Sigmoid colon (tissue), 7 donors: ENCODE data around the gene WIPF3. TPM values are rescaled to one million over a fixed set of nuclear protein-coding genes. Genes with fewer than 3 reads are reported as not detected.

ENCODE experiments used
- DNase-seq: peaks from one replicate; pipeline ENCODE4 v3.0.0-alpha.2; 2019
- H3K27ac ChIP-seq, 4 donors: fragments of 200-600 bp; sonication (generic); one replicate each; pipeline ENCODE4 v1.5.1; 2016 to 2019; ENCODE audit warnings: mild to moderate bottlenecking in 1 of 4
- H3K27me3 ChIP-seq, 3 donors: fragments of 200-600 bp; sonication (generic); one replicate each; pipeline ENCODE4 v1.5.1; 2019; ENCODE audit warnings: mild to moderate bottlenecking in 1 of 3
- H3K36me3 ChIP-seq, 4 donors: fragments of 200-600 bp; sonication (generic); one replicate each; pipeline ENCODE4 v1.5.1; 2016 to 2019
- H3K4me1 ChIP-seq, 4 donors: fragments of 200-600 bp; sonication (generic); one replicate each; pipeline ENCODE4 v1.5.1; 2017 to 2019
- H3K4me3 ChIP-seq, 4 donors: fragments of 200-600 bp; sonication (generic); one replicate each; pipeline ENCODE4 v1.5.1; 2017 to 2019; ENCODE audit warnings: mild to moderate bottlenecking in 2 of 4, moderate library complexity in 1 of 4
- H3K9me3 ChIP-seq, 4 donors: fragments of 200-600 bp in 3 of 4; sonication (generic) in 3 of 4; one replicate each; pipeline versions ENCODE4 v1.5.1 to v1.6.1; 2013 to 2019
- CTCF ChIP-seq, 4 experiments: fragments of 450-650 bp in 3 of 4; fragments of 200-600 bp in 1 of 4; IDR thresholded peaks; one replicate each; pipeline ENCODE4 v1.5.1; 2016 to 2019; ENCODE audit warnings: antibody characterized with exemption in 4 of 4, mild to moderate bottlenecking in 3 of 4, moderate library complexity in 2 of 4
- EP300 ChIP-seq, 4 donors: sonication (generic); formaldehyde crosslinking; IDR thresholded peaks; one replicate each; pipeline ENCODE4 v1.6.1; 2017; ENCODE audit warnings: antibody characterized with exemption in 4 of 4
- POLR2A ChIP-seq, 2 donors: fragments of 450-650 bp; IDR thresholded peaks; one replicate each; pipeline ENCODE4 v1.6.1; 2016; ENCODE audit warnings: antibody characterized with exemption in 2 of 2, mild to moderate bottlenecking in 2 of 2, moderate library complexity in 2 of 2
- POLR2AphosphoS5 ChIP-seq, 4 donors: sonication (generic); formaldehyde crosslinking; IDR thresholded peaks; one replicate each; pipeline ENCODE4 v1.6.1; 2017; ENCODE audit warnings: antibody characterized with exemption in 4 of 4
- WGBS, 2 donors: extraction: QIAGEN DNeasy Blood & Tissue Kit; methylation state at CpG; one replicate each; pipeline ENCODE4 v1.1.7; 2013; 5-methylcytosine and 5-hydroxymethylcytosine counted together
- intact Hi-C: fragments of 100-400 bp; cut with DNase I; formaldehyde crosslinking; loops from one replicate; pipeline ENCODE4 v1.15.1; 2023
- polyA plus RNA-seq, 3 donors: library from polyadenylated mRNA; stranded (reverse); fragments of 200-250 nt; gene quantifications; one replicate each; pipeline ENCODE4 v1.2.3, GENCODE V29; 2013
- total RNA-seq, 4 donors: library from RNA; depleted of rRNA; stranded (reverse); fragments of >200 nt; gene quantifications; one replicate each; pipeline ENCODE4 v1.1.0, GENCODE V29; 2016
- donor health status: healthy with polysubstance abuse.
- donor health status: Bipolar disorder and iron deficiency.
- donor health status: healthy.

The WIPF3 gene
- total and polyA plus RNA-seq, 7 donors = 0.46 to 4.7 (median 0.71) TPM

GRCh38 chr7:29920491-29920890 is 114.2 kb downstream of the WIPF3 start:
- TF ChIP-seq EP300 (IDR thresholded peaks at IDR 0.05) (no peak), CTCF (IDR thresholded peaks at IDR 0.05) (no peak), POLR2AphosphoS5 (IDR thresholded peaks at IDR 0.05) (no peak), POLR2A (IDR thresholded peaks at IDR 0.05) (no peak)
- H3K36me3 ChIP-seq = peaks cover 0 to 27% (median 19%) of the 10 kb centered on the region in 4 donors
- no peak overlapping the region for H3K4me3 ChIP-seq
- peaks cover 0 to 11% (median 6%) of the 10 kb centered on the region in 4 donors for H3K4me1 ChIP-seq
- intact Hi-C loops = loop anchor here (2.0 to 5.0 kb wide), 3 partner anchors 43 to 283 kb away; no protein-coding TSS in a partner anchor
- DNase-seq = no peak
- H3K9me3 ChIP-seq = no peaks in the 10 kb centered on the region
- 84 to 87% methylated on average over 5 of the region's 5 CpGs for WGBS, 2 donors
- H3K27ac ChIP-seq = no peak overlapping the region
- H3K27me3 ChIP-seq = no peaks in the 10 kb centered on the region

- no peak for TF ChIP-seq EP300 (IDR thresholded peaks at IDR 0.05)
- TF ChIP-seq POLR2A (IDR thresholded peaks at IDR 0.05) = no peak
- peak in 1 of 4 donors; percentile 16 for TF ChIP-seq POLR2AphosphoS5 (IDR thresholded peaks at IDR 0.05)
- TF ChIP-seq CTCF (IDR thresholded peaks at IDR 0.05) = peak; percentile 61 to 92 (median 82)
- DNase-seq = no peak
- Histone ChIP-seq H3K9me3 (no peaks in the 10 kb centered on the region), H3K27me3 (no peaks in the 10 kb centered on the region), H3K4me3 (no peak overlapping the region), H3K4me1 (peaks cover 0 to under 1% (median 0%) of the 10 kb centered on the region in 4 donors), H3K27ac (no peak overlapping the region), H3K36me3 (peaks cover 0 to 33% (median 19%) of the 10 kb centered on the region in 4 donors)
- WGBS, 2 donors = 36 to 57% methylated on average over 4 of the region's 4 CpGs
- intact Hi-C loops = loop anchor here (2.0 to 5.0 kb wide), 3 partner anchors 44 to 284 kb away; no protein-coding TSS in a partner anchor
Observed at GRCh38 chr7:29921404-29922010, 115.2 kb downstream of the WIPF3 start.

GRCh38 chr7:29922921-29923700 is 116.8 kb downstream of the WIPF3 start:
- intact Hi-C loops = loop anchor here (5.0 kb wide), 2 partner anchors 46 to 286 kb away; no protein-coding TSS in a partner anchor
- no peaks in the 10 kb centered on the region for H3K27me3 ChIP-seq
- 79 to 93% methylated on average over 7 of the region's 7 CpGs for whole genome bisulfite sequencing, 2 donors

GRCh38 chr7:29924006-29924405 is 117.7 kb downstream of the WIPF3 start:
- Histone ChIP-seq H3K27ac (no peak overlapping the region), H3K36me3 (peaks cover 0 to 33% (median 19%) of the 10 kb centered on the region in 4 donors), H3K4me3 (no peak overlapping the region), H3K4me1 (no peaks in the 10 kb centered on the region), H3K9me3 (no peaks in the 10 kb centered on the region), H3K27me3 (no peaks in the 10 kb centered on the region)
- intact Hi-C loops = loop anchor here (5.0 kb wide), 2 partner anchors 47 to 287 kb away; no protein-coding TSS in a partner anchor
- DNase-seq = no peak
- 89 to 92% methylated on average over 9 of the region's 9 CpGs for WGBS, 2 donors
- no peak for TF ChIP-seq POLR2AphosphoS5 (IDR thresholded peaks at IDR 0.05)
- TF ChIP-seq EP300 (IDR thresholded peaks at IDR 0.05) = no peak
- TF ChIP-seq POLR2A (IDR thresholded peaks at IDR 0.05) = no peak

More at GRCh38 chr7:29922921-29923700, 116.8 kb downstream of the WIPF3 start:
- no peak overlapping the region for H3K27ac ChIP-seq
- no peak overlapping the region for H3K4me3 ChIP-seq
- peaks cover 0 to 33% (median 19%) of the 10 kb centered on the region in 4 donors for H3K36me3 ChIP-seq
- no peak for DNase-seq
- no peaks in the 10 kb centered on the region for H3K4me1 ChIP-seq
- TF ChIP-seq EP300 (IDR thresholded peaks at IDR 0.05) (no peak), POLR2AphosphoS5 (IDR thresholded peaks at IDR 0.05) (no peak), POLR2A (IDR thresholded peaks at IDR 0.05) (no peak), CTCF (IDR thresholded peaks at IDR 0.05) (no peak)
- no peaks in the 10 kb centered on the region for H3K9me3 ChIP-seq

- no peaks in the 10 kb centered on the region for H3K9me3 ChIP-seq
- no peak overlapping the region for H3K4me3 ChIP-seq
- TF ChIP-seq POLR2AphosphoS5 (IDR thresholded peaks at IDR 0.05) (no peak), EP300 (IDR thresholded peaks at IDR 0.05) (no peak), CTCF (IDR thresholded peaks at IDR 0.05) (no peak), POLR2A (IDR thresholded peaks at IDR 0.05) (no peak)
- H3K27me3 ChIP-seq = no peaks in the 10 kb centered on the region
- no peak for DNase-seq
- 89 to 97% methylated on average over 2 of the region's 2 CpGs for WGBS, 2 donors
- no peak overlapping the region for H3K27ac ChIP-seq
- no peaks in the 10 kb centered on the region for H3K4me1 ChIP-seq
- H3K36me3 ChIP-seq = peaks cover 0 to 33% (median 19%) of the 10 kb centered on the region in 4 donors
- intact Hi-C loops = loop anchor here (5.0 kb wide), 2 partner anchors 47 to 287 kb away; no protein-coding TSS in a partner anchor
Observed at GRCh38 chr7:29924684-29925083, 118.4 kb downstream of the WIPF3 start.
